HG03196 (cell line): Measurements from ENCODE around the gene COL1A1.

ENCODE experiments used
- ATAC-seq: cut with Tn5 transposase; IDR thresholded peaks from one replicate; pipeline ENCODE4 v1.9.1; 2021; ENCODE audit not compliant: unreplicated experiment

The COL1A1 gene

DNA sequence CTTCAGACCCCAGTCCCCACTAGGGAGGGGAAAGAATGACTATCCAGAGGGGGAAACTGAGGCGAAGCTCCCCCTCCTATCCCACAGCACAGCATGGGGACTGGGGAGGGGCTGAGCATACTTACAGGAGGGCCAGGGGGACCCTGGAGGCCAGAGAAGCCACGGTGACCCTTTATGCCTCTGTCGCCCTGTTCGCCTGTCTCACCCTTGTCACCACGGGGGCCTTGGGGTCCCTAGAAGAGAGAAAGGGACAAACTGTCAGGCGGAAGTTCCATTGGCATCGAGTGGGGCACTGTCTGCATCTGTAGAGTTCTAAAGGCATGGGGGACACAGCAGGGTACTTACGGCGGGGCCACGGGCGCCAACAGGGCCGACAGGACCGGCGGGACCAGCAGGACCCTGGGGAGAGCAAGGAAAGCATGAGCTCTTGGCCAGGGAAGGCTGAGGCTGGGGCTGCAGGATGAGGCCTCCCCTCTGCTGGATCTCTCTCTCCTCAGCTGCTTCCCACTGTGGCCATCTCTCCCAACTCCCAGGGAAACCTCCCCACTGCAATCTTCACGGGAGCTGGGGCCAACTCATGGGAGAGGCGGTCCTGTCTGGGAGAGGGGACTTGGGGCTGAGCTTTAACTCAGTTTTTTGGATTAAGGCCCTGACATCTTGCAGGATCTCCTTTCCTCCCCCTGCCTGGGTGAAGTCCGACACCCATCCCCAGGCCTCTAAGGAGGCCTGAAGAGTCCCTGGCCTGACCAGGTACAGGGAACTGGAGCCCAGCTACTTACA lies 13.5 kb downstream of the COL1A1 start:
- ATAC-seq, result no peak

DNA sequence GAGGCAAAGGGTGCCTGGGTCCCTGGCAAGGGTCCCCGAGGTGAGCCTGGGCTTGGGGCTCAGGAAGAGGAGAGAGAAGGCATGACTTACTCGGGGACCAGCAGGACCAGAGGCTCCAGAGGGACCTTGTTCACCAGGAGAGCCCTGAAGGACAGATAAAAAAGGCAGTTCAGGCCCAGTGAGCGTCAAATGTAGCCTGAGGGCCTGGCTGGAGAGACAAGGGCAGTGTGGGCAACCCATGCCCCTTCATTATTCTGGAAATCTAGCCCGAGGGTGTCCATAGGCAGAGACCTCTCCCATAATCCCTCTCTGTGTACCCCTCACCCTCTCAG lies 14.1 kb downstream of the COL1A1 start:
- ATAC-seq, result no peak

GRCh38 chr17:50186661-50187393 lies 14.6 kb downstream of the COL1A1 start:
- no peak for ATAC-seq

DNA sequence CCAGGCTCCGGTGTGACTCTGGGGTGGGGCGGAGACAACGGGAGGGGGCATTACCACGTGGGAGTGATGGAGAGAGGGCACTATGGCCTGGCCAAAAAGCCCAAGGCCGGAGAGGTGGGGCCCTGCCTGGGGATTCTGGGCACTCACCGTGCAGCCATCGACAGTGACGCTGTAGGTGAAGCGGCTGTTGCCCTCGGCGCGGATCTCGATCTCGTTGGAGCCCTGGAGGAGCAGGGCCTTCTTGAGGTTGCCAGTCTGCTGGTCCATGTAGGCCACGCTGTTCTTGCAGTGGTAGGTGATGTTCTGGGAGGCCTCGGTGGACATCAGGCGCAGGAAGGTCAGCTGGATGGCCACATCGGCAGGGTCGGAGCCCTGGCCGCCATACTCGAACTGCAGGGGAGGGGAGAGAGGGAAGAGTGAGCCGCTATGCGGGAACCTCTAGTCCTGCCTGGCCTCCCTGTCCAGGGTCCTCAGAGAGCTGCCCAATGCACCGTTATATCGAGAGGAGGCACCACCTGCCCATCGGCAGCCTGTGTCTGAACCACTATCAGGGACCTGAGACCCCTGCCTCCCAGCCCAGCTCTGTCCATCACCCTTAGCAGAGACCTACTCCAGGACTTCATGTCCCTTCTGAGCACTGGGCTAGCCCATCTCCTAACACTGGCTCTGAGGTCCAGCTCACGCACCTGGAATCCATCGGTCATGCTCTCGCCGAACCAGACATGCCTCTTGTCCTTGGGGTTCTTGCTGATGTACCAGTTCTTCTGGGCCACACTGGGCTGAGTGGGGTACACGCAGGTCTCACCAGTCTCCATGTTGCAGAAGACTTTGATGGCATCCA lies 15.6 kb downstream of the COL1A1 start:
- no peak for ATAC-seq

- no peak for ATAC-seq
Measured at GRCh38 chr17:50184611-50185398, 16.6 kb downstream of the COL1A1 start.

DNA sequence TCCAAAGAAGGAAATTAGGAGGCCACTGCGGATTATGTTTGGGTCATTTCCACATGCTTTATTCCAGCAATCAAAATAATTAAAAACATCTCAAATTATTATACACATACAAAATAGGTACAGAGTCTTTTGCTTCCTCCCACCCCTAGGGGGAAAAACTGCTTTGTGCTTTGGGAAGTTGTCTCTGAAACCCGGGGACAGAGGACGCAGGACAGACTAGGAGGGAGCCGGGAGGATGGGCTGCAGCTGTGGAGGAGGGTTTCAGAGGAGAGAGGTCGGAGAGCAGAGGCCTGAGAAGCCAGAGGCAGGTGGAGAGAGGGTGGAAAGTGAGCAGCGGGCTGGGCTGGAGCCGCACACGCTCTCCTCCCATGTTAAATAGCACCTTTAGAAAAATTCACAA lies 17.4 kb downstream of the COL1A1 start:
- ATAC-seq, result no peak

DNA sequence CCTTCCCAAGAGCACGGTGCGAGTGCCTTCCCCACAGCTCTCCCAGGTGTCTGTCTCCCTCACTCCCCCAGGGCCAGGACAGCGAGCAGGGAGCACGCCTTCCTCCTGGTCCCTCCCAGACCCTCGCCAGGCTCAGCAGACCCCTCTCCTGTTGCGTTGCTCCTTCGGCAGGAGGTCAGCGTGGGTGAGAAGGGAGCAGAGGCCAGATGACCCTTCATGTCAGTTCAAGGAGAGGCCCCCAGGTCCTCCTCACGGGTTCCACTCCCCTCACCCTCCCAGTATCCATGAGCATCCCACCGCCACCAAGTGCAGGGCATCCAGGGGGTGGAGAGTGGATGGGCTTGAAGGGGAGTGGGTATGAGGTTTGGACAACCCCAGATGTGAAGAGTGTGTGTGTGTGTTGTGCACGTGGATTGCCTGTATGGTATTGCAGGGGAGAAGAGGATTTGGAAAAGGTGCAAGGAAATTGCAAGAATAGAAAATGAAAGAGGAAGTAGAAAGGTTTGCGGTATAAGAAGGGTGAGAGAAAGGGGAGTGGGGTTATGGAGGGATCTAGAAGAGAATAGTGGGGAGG lies 17.9 kb downstream of the COL1A1 start:
- ATAC-seq, result no peak

DNA sequence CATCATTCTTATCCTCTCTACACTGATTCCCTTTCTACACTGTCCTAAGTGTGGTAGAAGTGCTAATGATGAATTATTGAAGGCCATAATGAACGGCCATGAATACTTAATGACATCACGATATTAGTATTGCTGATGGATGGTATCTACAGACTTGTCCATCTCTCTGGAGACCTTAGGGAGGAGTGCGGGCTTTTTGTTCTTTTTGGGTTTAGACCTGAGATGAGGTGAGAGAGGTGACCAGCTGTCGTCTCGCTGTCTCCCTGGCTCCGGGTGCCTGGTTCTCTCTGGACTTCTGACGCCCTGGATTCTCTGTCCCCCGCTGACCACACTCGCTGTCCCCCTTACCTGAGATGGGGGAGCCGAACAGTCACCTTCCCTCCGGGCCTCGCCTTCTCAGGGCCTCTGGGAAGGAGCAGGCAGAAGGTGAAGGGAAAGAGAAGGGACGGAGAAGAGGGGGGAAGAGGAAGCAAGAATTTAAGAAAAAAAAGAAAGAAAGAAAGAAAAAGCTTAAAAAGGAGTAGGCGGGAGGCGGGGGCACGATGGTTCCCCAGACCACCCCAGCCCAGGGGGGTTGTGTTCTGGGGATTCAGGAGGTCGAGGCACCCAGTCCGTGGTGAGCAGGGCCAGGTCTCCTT lies 18.5 kb downstream of the COL1A1 start:
- ATAC-seq, result no peak

- ATAC-seq, result no peak
Measured at GRCh38 chr17:50181591-50182560, 19.6 kb downstream of the COL1A1 start.

- no peak for ATAC-seq
Measured at GRCh38 chr17:50181144-50181543, 20.3 kb downstream of the COL1A1 start.

DNA sequence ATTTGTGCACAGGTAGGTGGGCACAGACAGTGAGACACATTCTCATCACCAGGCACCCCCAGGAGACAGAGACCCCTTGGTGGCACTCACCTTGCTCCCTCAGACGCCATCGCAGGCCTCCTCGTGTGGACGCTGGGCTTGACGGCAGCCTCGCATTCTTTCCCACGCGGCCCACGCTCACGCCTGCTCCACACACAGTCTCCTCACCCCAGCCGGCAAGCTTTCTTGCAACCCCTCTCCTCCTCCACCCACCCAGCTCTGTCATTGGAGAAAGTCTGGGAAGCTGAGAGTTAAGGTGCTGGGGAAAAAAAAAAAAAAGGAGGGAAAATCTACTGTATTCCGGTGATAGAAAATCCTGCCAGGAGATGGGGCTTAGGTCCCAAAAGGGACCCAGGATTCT lies 20.8 kb downstream of the COL1A1 start:
- no peak for ATAC-seq

DNA sequence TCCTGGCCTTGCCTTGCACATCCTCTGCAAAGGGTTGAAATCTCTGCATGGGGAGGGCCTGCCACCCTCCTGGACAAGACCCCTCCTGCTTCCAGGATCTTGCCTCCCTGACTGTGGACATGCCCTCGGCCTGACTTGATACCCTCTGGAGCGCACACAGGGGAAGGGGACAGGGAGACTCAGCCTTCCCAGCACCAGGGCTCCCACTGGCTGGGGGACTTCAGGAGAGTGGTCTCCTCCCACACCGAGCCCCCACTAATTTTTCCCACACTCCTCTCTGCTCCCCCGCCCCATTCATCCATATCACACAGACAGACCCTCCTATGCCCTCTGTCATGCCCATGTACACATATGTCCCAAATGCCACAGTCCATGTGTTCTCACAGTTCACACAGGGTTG lies 21.3 kb downstream of the COL1A1 start:
- ATAC-seq, result no peak

- no peak for ATAC-seq
Measured at GRCh38 chr17:50177983-50178834, 23.2 kb downstream of the COL1A1 start.

GRCh38 chr17:50177476-50177875 lies 24.0 kb downstream of the COL1A1 start:
- ATAC-seq, result no peak

DNA sequence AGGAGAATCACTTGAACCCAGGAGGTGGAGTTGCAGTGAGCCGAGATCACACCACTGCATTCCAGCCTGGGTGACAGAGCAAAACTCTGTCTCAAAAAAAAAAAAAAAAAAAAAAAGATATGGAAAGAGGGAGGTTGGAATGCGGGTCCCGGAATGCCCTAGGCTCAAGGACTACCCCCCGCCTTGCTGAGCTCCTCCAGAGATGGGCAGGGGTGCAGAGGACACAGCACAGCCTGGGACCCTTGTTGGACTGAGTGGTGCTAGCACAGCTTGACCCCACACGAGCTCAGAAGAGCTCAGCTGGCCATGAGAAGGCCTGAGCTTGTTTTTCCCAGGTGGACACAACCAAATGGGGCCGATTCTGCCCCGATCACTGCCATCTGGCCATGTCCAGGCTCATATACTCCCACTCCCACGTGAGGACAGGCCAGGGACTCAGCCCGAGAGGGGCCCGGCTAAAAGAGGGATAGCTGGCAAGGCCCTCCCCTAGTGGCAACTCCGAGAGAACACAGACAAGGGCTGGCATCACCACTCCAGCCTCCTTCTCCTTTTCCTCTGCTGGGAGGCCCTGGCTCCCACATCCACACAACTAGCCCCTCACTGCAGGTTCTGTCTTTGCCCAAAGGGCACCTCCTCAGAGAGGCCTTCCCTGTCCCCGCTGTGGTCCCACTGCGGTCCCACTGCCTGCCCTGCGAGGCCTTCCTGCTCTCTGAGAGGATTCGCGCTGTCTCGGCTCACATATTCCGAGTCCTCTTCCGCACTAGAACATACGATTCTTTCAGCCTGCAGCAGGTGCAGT lies 24.7 kb downstream of the COL1A1 start:
- ATAC-seq, result no peak

- no peak for ATAC-seq
Measured at GRCh38 chr17:50175035-50175807, 26.2 kb downstream of the COL1A1 start.

GRCh38 chr17:50174444-50174843 lies 27.0 kb downstream of the COL1A1 start:
- no peak for ATAC-seq
